Astrocyte (in vitro differentiated cells and primary cell): ENCODE measurements around the gene ADORA2A.

Experiments used
- CTCF ChIP-seq: IDR thresholded peaks from 2 replicates; pipeline ENCODE4 v1.5.1; 2011; ENCODE audit warnings: low read depth, mild to moderate bottlenecking, inconsistent platforms, low read length, moderate library complexity; ENCODE audit not compliant: insufficient read depth
- EZH2 ChIP-seq: IDR thresholded peaks from 2 replicates; pipeline ENCODE4 v1.6.1; 2012; ENCODE audit warnings: mild to moderate bottlenecking, low read length, inconsistent platforms; ENCODE audit not compliant: insufficient read depth

DNA sequence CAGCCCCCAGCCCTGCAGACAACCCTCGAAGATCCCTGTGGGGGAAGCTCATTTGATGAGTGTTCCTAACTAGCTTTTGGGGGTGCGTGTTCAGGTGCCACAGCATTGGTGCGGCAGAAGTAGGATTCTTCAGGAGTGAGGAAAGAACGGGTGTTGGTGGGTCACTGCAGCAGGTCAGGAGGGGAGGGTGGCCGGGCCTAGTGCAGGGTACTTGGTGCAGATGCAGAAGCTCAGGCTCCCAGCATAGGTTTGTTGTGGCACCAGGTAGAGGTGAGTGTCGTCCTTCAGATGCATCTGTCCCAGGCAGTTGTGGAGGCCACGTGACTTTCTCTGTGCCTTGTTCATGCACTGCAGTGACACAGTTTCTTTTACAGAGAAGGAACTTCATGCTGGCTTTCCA lies 15.1 kb upstream of the ADORA2A start:
- no peak for TF ChIP-seq CTCF
- no peak for TF ChIP-seq EZH2
